H9 (cell line): ENCODE data around the gene DSE. TPM values are rescaled to one million over a fixed set of nuclear protein-coding genes. Genes with fewer than 3 reads are reported as not detected.

ENCODE experiments used
- DNase-seq: peaks from one replicate; pipeline ENCODE4 v3.0.0-alpha.2; 2017
- H2AFZ ChIP-seq: one replicate; pipeline ENCODE4 v1.6.1; 2013; ENCODE audit warnings: mild to moderate bottlenecking, low read length, control low read depth, moderate library complexity
- H2AK5ac ChIP-seq: 2 replicates; pipeline ENCODE4 v1.6.1; 2013; ENCODE audit warnings: low read length, control low read depth, mixed read lengths; ENCODE audit not compliant: insufficient read length
- H2BK120ac ChIP-seq: one replicate; pipeline ENCODE4 v1.6.1; 2013; ENCODE audit warnings: low read depth, mild to moderate bottlenecking, low read length, control low read depth, inconsistent platforms; ENCODE audit not compliant: poor library complexity, severe bottlenecking
- H2BK12ac ChIP-seq: 2 replicates; pipeline ENCODE4 v1.6.1; 2013; ENCODE audit warnings: low read length, control low read depth, mixed read lengths, low read depth; ENCODE audit not compliant: insufficient read length
- H2BK15ac ChIP-seq: 2 replicates; pipeline ENCODE4 v1.6.1; 2013; ENCODE audit warnings: low read depth, low read length, control low read depth
- H2BK20ac ChIP-seq: one replicate; pipeline ENCODE4 v1.6.1; 2013; ENCODE audit warnings: low read depth, mild to moderate bottlenecking, low read length, control low read depth, inconsistent platforms; ENCODE audit not compliant: poor library complexity, severe bottlenecking
- H2BK5ac ChIP-seq: 2 replicates; pipeline ENCODE4 v1.6.1; 2013; ENCODE audit warnings: low read length, control low read depth, mixed read lengths; ENCODE audit not compliant: insufficient read length
- H3K14ac ChIP-seq: 2 replicates; pipeline ENCODE4 v1.6.1; 2013; ENCODE audit warnings: low read length, control low read depth; ENCODE audit not compliant: insufficient read depth
- H3K18ac ChIP-seq: 2 replicates; pipeline ENCODE4 v1.6.1; 2013; ENCODE audit warnings: low read depth, mild to moderate bottlenecking, mixed read lengths, low read length, control low read depth; ENCODE audit not compliant: insufficient read length
- H3K23ac ChIP-seq: 2 replicates; pipeline ENCODE4 v1.6.1; 2013; ENCODE audit warnings: low read length, control low read depth, mixed read lengths, low read depth; ENCODE audit not compliant: insufficient read length
- H3K23me2 ChIP-seq: 2 replicates; pipeline ENCODE4 v1.6.1; 2013; ENCODE audit warnings: low read depth, mild to moderate bottlenecking, mixed read lengths, low read length, control low read depth; ENCODE audit not compliant: insufficient read length, poor library complexity, severe bottlenecking
- H3K27ac ChIP-seq: 2 replicates; pipeline ENCODE4 v1.5.1; 2013; ENCODE audit warnings: low read length, control low read depth, mixed read lengths, low read depth; ENCODE audit not compliant: insufficient read length
- H3K27me3 ChIP-seq: 2 replicates; pipeline ENCODE4 v1.6.1; 2013; ENCODE audit warnings: low read length, control low read depth, inconsistent platforms; ENCODE audit not compliant: insufficient read depth
- H3K4ac ChIP-seq: 2 replicates; pipeline ENCODE4 v1.6.1; 2013; ENCODE audit warnings: low read depth, mild to moderate bottlenecking, control low read depth, inconsistent platforms, low read length, moderate library complexity
- H3K4me1 ChIP-seq: 2 replicates; pipeline ENCODE4 v1.6.1; 2013; ENCODE audit warnings: low read length, control low read depth, inconsistent platforms; ENCODE audit not compliant: insufficient read depth
- H3K4me2 ChIP-seq: 2 replicates; pipeline ENCODE4 v1.6.1; 2013; ENCODE audit warnings: low read length, control low read depth, mixed read lengths; ENCODE audit not compliant: insufficient read length, insufficient read depth
- H3K56ac ChIP-seq: 2 replicates; pipeline ENCODE4 v1.6.1; 2013; ENCODE audit warnings: low read depth, mild to moderate bottlenecking, mixed read lengths, low read length, control low read depth; ENCODE audit not compliant: insufficient read length
- H3K79me1 ChIP-seq: 2 replicates; pipeline ENCODE4 v1.6.1; 2013; ENCODE audit warnings: low read depth, mild to moderate bottlenecking, moderate library complexity, low read length, control low read depth, inconsistent platforms; ENCODE audit not compliant: insufficient read depth, poor library complexity, severe bottlenecking
- H3K79me2 ChIP-seq: 2 replicates; pipeline ENCODE4 v1.6.1; 2013; ENCODE audit warnings: low read length, control low read depth, inconsistent platforms; ENCODE audit not compliant: insufficient read depth
- H3K9ac ChIP-seq: 2 replicates; pipeline ENCODE4 v1.6.1; 2013; ENCODE audit warnings: low read length, control low read depth, mixed read lengths; ENCODE audit not compliant: insufficient read length; ENCODE audit errors: extremely low read depth
- H3K9me3 ChIP-seq: one replicate; pipeline ENCODE4 v1.6.1; 2013; ENCODE audit warnings: low read depth, low read length, inconsistent platforms; ENCODE audit not compliant: control insufficient read depth
- H3T11ph ChIP-seq: one replicate; pipeline ENCODE4 v1.6.1; 2013; ENCODE audit warnings: mild to moderate bottlenecking, low read length, control low read depth, inconsistent platforms
- H4K20me1 ChIP-seq: one replicate; pipeline ENCODE4 v1.6.1; 2013; ENCODE audit not compliant: control insufficient read depth, insufficient read length, insufficient read depth
- H4K5ac ChIP-seq: 2 replicates; pipeline ENCODE4 v1.6.1; 2013; ENCODE audit warnings: low read depth, mild to moderate bottlenecking, mixed read lengths, low read length, control low read depth; ENCODE audit not compliant: insufficient read length
- H4K8ac ChIP-seq: replicated peaks from 2 replicates; pipeline ENCODE4 v1.6.1; 2013; ENCODE audit warnings: low read length, control low read depth, mixed read lengths, low read depth; ENCODE audit not compliant: insufficient read length
- H4K91ac ChIP-seq: 2 replicates; pipeline ENCODE4 v1.6.1; 2013; ENCODE audit warnings: low read depth, mild to moderate bottlenecking, moderate library complexity, mixed read lengths, low read length, control low read depth; ENCODE audit not compliant: insufficient read length
- H3K27ac Mint-ChIP-seq, 3 experiments: 2 replicates in 2 of 3; 3 replicates in 1 of 3; pipeline ENCODE4 v1.8.0; 2020 to 2021; ENCODE audit warnings: mixed read lengths in 3 of 3, mild to moderate bottlenecking in 1 of 3, moderate library complexity in 1 of 3
- H3K27me3 Mint-ChIP-seq: 2 replicates; pipeline ENCODE4 v1.8.0; 2021; ENCODE audit warnings: low read depth, mild to moderate bottlenecking, moderate library complexity, mixed read lengths
- H3K36me3 Mint-ChIP-seq, 3 experiments: 2 replicates in 2 of 3; 3 replicates in 1 of 3; pipeline ENCODE4 v1.8.0; 2020 to 2021; ENCODE audit warnings: low read depth in 3 of 3, mixed read lengths in 3 of 3; ENCODE audit not compliant: insufficient read depth in 1 of 3
- H3K4me1 Mint-ChIP-seq, 2 experiments: 2 replicates each; pipeline ENCODE4 v1.8.0; 2020; ENCODE audit warnings: mixed read lengths in 2 of 2
- H3K4me3 Mint-ChIP-seq, 2 experiments: 2 replicates in 1 of 2; 3 replicates in 1 of 2; pipeline ENCODE4 v1.8.0; 2020 to 2021; ENCODE audit warnings: mild to moderate bottlenecking in 2 of 2, mixed read lengths in 2 of 2, moderate library complexity in 1 of 2
- H3K9me3 Mint-ChIP-seq, 2 experiments: 2 replicates in 1 of 2; 3 replicates in 1 of 2; pipeline ENCODE4 v1.8.0; 2020; ENCODE audit warnings: mild to moderate bottlenecking in 2 of 2, mixed read lengths in 2 of 2, moderate library complexity in 1 of 2
- WGBS: extraction: QIAGEN DNeasy Blood & Tissue Kit; methylation state at CpG from one replicate; pipeline ENCODE4 v1.1.7; 2013; ENCODE audit warnings: missing lambda C conversion rate, low lambda C conversion rate, mixed read lengths; ENCODE audit not compliant: insufficient read length; ENCODE audit errors: extremely low coverage; 5-methylcytosine and 5-hydroxymethylcytosine counted together
- total RNA-seq: library from RNA; stranded (reverse); gene quantifications from 2 replicates; pipeline ENCODE4 v1.2.1, GENCODE V29; 2021
- TF ChIP-seq, protein P1 (sequence below): fragments of 200-600 bp; sonication (generic); conservative IDR thresholded peaks from 3 replicates; pipeline ENCODE4 v1.8.0; 2021; ENCODE audit warnings: antibody characterized with exemption, mild to moderate bottlenecking

Gene DSE
- total RNA-seq, 1 experiment from 2014 or later: 45.6 TPM

- H3K27ac ChIP-seq: no peak overlapping the region
- H3K4me1 Mint-ChIP-seq: no peaks in the 10 kb centered on the region; a peak in 1 of 4 replicates
- H4K91ac ChIP-seq: no peak overlapping the region
- H2BK120ac ChIP-seq: no peak overlapping the region
- no peak overlapping the region for H3K56ac ChIP-seq
- H3K23ac ChIP-seq: no peak overlapping the region
- H3K27ac Mint-ChIP-seq: no peak overlapping the region
- no peak for DNase-seq
- no peaks in the 10 kb centered on the region for H3K9me3 ChIP-seq
- H2BK12ac ChIP-seq: no peak overlapping the region
- H3K4me2 ChIP-seq: no peak overlapping the region
- no peaks in the 10 kb centered on the region; a peak in 1 of 7 replicates for H3K36me3 Mint-ChIP-seq
- no peaks in the 10 kb centered on the region for H3K79me1 ChIP-seq
- H3K27me3 ChIP-seq: no peaks in the 10 kb centered on the region
- no peak overlapping the region for H2BK5ac ChIP-seq
- no peak overlapping the region for H3K4ac ChIP-seq
- H4K20me1 ChIP-seq: no peaks in the 10 kb centered on the region
- no peak overlapping the region for H4K5ac ChIP-seq
- H2AFZ ChIP-seq: no peak overlapping the region
- no peaks in the 10 kb centered on the region for H3K9me3 Mint-ChIP-seq
- no peaks in the 10 kb centered on the region for H3K23me2 ChIP-seq
- no peak overlapping the region for H4K8ac ChIP-seq
- no peak overlapping the region for H2BK20ac ChIP-seq
- TF ChIP-seq, protein P1, sequence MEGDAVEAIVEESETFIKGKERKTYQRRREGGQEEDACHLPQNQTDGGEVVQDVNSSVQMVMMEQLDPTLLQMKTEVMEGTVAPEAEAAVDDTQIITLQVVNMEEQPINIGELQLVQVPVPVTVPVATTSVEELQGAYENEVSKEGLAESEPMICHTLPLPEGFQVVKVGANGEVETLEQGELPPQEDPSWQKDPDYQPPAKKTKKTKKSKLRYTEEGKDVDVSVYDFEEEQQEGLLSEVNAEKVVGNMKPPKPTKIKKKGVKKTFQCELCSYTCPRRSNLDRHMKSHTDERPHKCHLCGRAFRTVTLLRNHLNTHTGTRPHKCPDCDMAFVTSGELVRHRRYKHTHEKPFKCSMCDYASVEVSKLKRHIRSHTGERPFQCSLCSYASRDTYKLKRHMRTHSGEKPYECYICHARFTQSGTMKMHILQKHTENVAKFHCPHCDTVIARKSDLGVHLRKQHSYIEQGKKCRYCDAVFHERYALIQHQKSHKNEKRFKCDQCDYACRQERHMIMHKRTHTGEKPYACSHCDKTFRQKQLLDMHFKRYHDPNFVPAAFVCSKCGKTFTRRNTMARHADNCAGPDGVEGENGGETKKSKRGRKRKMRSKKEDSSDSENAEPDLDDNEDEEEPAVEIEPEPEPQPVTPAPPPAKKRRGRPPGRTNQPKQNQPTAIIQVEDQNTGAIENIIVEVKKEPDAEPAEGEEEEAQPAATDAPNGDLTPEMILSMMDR: no peak
- H3K27me3 Mint-ChIP-seq: no peaks in the 10 kb centered on the region
- H2BK15ac ChIP-seq: no peak overlapping the region
- no peak overlapping the region for H2AK5ac ChIP-seq
- no peak overlapping the region for H3K14ac ChIP-seq
- H3K79me2 ChIP-seq: no peaks in the 10 kb centered on the region
- WGBS: no CpG with 5 or more reads among the region's 2 CpGs
- no peak overlapping the region for H3K18ac ChIP-seq
- H3K9ac ChIP-seq: no peak overlapping the region
- no peaks in the 10 kb centered on the region for H3K4me1 ChIP-seq
- no peak overlapping the region for H3T11ph ChIP-seq
- H3K4me3 Mint-ChIP-seq: no peak overlapping the region
These were observed 8.5 kb upstream of the DSE start for GRCh38 chr6:116362276-116362675.
